Hepatocyte (in vitro differentiated cells): ENCODE results near the gene ARHGAP1. TPM values are rescaled to one million over a fixed set of nuclear protein-coding genes. Genes with fewer than 3 reads are reported as not detected.

ENCODE experiments used
- DNase-seq: peaks from one replicate; pipeline ENCODE4 v3.0.0-alpha.2; 2016; ENCODE audit warnings: low spot score
- H2AFZ ChIP-seq: fragments of 200-600 bp; sonication (generic); 2 replicates; pipeline ENCODE4 v1.6.0; 2016; ENCODE audit warnings: antibody characterized with exemption, mild to moderate bottlenecking
- H3K27ac ChIP-seq: fragments of 200-600 bp; sonication (generic); 2 replicates; pipeline ENCODE4 v1.5.1; 2016; ENCODE audit warnings: mild to moderate bottlenecking
- H3K27me3 ChIP-seq: fragments of 200-600 bp; sonication (generic); 2 replicates; pipeline ENCODE4 v1.6.1; 2016
- H3K36me3 ChIP-seq: fragments of 200-600 bp; sonication (generic); replicated peaks from 2 replicates; pipeline ENCODE4 v1.5.1; 2016; ENCODE audit warnings: low read depth; ENCODE audit not compliant: insufficient read depth
- H3K4me1 ChIP-seq: fragments of 200-600 bp; sonication (generic); 2 replicates; pipeline ENCODE4 v1.5.1; 2016; ENCODE audit warnings: mild to moderate bottlenecking, moderate library complexity; ENCODE audit not compliant: insufficient read depth
- H3K4me2 ChIP-seq: fragments of 200-600 bp; sonication (generic); 2 replicates; pipeline ENCODE4 v1.6.0; 2016
- H3K4me3 ChIP-seq: fragments of 200-600 bp; sonication (generic); 2 replicates; pipeline ENCODE4 v1.5.1; 2016; ENCODE audit warnings: mild to moderate bottlenecking
- H3K79me2 ChIP-seq: fragments of 200-600 bp; sonication (generic); 2 replicates; pipeline ENCODE4 v1.6.0; 2017; ENCODE audit warnings: mild to moderate bottlenecking
- H3K9me2 ChIP-seq: fragments of 200-600 bp; sonication (generic); replicated peaks from 2 replicates; pipeline ENCODE4 v1.6.0; 2017; ENCODE audit warnings: mild to moderate bottlenecking; ENCODE audit not compliant: insufficient read depth
- H3K9me3 ChIP-seq: fragments of 200-600 bp; sonication (generic); 2 replicates; pipeline ENCODE4 v1.5.1; 2016; ENCODE audit warnings: low read depth, mild to moderate bottlenecking
- H4K20me1 ChIP-seq: fragments of 200-600 bp; sonication (generic); 2 replicates; pipeline ENCODE4 v1.6.0; 2016; ENCODE audit warnings: mild to moderate bottlenecking; ENCODE audit not compliant: insufficient read depth, poor library complexity, severe bottlenecking
- CTCF ChIP-seq: fragments of 200-600 bp; sonication (generic); IDR thresholded peaks from 2 replicates; pipeline ENCODE4 v1.5.1; 2016; ENCODE audit warnings: antibody characterized with exemption, mild to moderate bottlenecking; ENCODE audit not compliant: poor library complexity
- EZH2 ChIP-seq: fragments of 200-600 bp; sonication (generic); IDR thresholded peaks from 2 replicates; pipeline ENCODE4 v1.6.1; 2016; ENCODE audit warnings: antibody characterized with exemption, mild to moderate bottlenecking, borderline replicate concordance
- EZH2phosphoT487 ChIP-seq: fragments of 200-600 bp; sonication (generic); IDR thresholded peaks from one replicate; pipeline ENCODE4 v1.6.1; 2018; ENCODE audit warnings: antibody characterized with exemption, mild to moderate bottlenecking, low read depth, moderate library complexity; ENCODE audit not compliant: unreplicated experiment, severe bottlenecking
- WGBS: methylation state at CpG from one replicate; pipeline ENCODE4 v1.1.6; 2016; ENCODE audit warnings: low lambda C conversion rate; ENCODE audit errors: missing lambda C conversion rate; 5-methylcytosine and 5-hydroxymethylcytosine counted together
- polyA plus RNA-seq: library from polyadenylated mRNA; unstranded; fragments of >200 nt; fragmentation: Nextera tagmentation; extraction: Ambion mirVana; gene quantifications from 2 replicates; pipeline ENCODE4 v1.2.1, GENCODE V29; 2016
- total RNA-seq: library from RNA; depleted of rRNA; stranded (reverse); fragments of >200 nt; gene quantifications from 2 replicates; pipeline ENCODE4 v1.2.3, GENCODE V29; 2014

Gene ARHGAP1
- total and polyA plus RNA-seq, 2 experiments from 2014 or later = 23.4 to 62.8 TPM

GRCh38 chr11:46725338-46726205, 25.2 kb upstream of the ARHGAP1 start:
- DNase-seq = no peak
- WGBS = 88% methylated on average over 19 of the region's 19 CpGs
- no peak overlapping the region for H3K4me2 ChIP-seq
- H3K9me2 ChIP-seq = no peaks in the 10 kb centered on the region
- no peak for TF ChIP-seq EZH2phosphoT487
- no peak for TF ChIP-seq EZH2
- no peak overlapping the region for H2AFZ ChIP-seq
- no peak overlapping the region for H3K27ac ChIP-seq
- no peaks in the 10 kb centered on the region for H3K79me2 ChIP-seq
- no peaks in the 10 kb centered on the region for H3K9me3 ChIP-seq
- H3K36me3 ChIP-seq = no peaks in the 10 kb centered on the region
- no peaks in the 10 kb centered on the region for H4K20me1 ChIP-seq
- H3K4me3 ChIP-seq = no peak overlapping the region
- no peaks in the 10 kb centered on the region for H3K27me3 ChIP-seq
- H3K4me1 ChIP-seq = no peaks in the 10 kb centered on the region

- Histone ChIP-seq H3K27ac (no peak overlapping the region), H3K27me3 (no peaks in the 10 kb centered on the region), H3K4me2 (no peak overlapping the region), H3K9me3 (no peaks in the 10 kb centered on the region), H4K20me1 (no peaks in the 10 kb centered on the region), H3K79me2 (no peaks in the 10 kb centered on the region), H3K36me3 (no peaks in the 10 kb centered on the region), H2AFZ (no peak overlapping the region), H3K9me2 (no peaks in the 10 kb centered on the region), H3K4me3 (no peak overlapping the region), H3K4me1 (no peaks in the 10 kb centered on the region)
- 75% methylated on average over 8 of the region's 8 CpGs for WGBS
- no peak for TF ChIP-seq EZH2phosphoT487
- no peak for TF ChIP-seq EZH2
- TF ChIP-seq CTCF = no peak
- no peak for DNase-seq
These were observed 23.7 kb upstream of the ARHGAP1 start for GRCh38 chr11:46724088-46724487.

- H4K20me1 ChIP-seq = no peaks in the 10 kb centered on the region
- H3K9me2 ChIP-seq = no peaks in the 10 kb centered on the region
- TF ChIP-seq EZH2 (no peak), CTCF (no peak), EZH2phosphoT487 (no peak)
- H3K79me2 ChIP-seq = no peaks in the 10 kb centered on the region
- WGBS = 85% methylated on average over 8 of the region's 8 CpGs
- no peak overlapping the region for H3K4me3 ChIP-seq
- DNase-seq = no peak
- H3K27me3 ChIP-seq = no peaks in the 10 kb centered on the region
- H3K4me1 ChIP-seq = no peaks in the 10 kb centered on the region
- H3K36me3 ChIP-seq = no peaks in the 10 kb centered on the region
- H3K27ac ChIP-seq = no peak overlapping the region
- H3K4me2 ChIP-seq = no peak overlapping the region
- no peaks in the 10 kb centered on the region for H3K9me3 ChIP-seq
- no peak overlapping the region for H2AFZ ChIP-seq
These were observed 22.9 kb upstream of the ARHGAP1 start for GRCh38 chr11:46723359-46723680.

GRCh38 chr11:46722566-46723358, 22.3 kb upstream of the ARHGAP1 start:
- H3K79me2 ChIP-seq = no peaks in the 10 kb centered on the region
- DNase-seq = no peak
- no peaks in the 10 kb centered on the region for H3K9me2 ChIP-seq
- no peak overlapping the region for H3K4me3 ChIP-seq
- H4K20me1 ChIP-seq = no peaks in the 10 kb centered on the region
- H3K4me1 ChIP-seq = no peaks in the 10 kb centered on the region
- no peaks in the 10 kb centered on the region for H3K27me3 ChIP-seq
- no peak overlapping the region for H3K27ac ChIP-seq
- no peaks in the 10 kb centered on the region for H3K9me3 ChIP-seq
- TF ChIP-seq CTCF (no peak), EZH2phosphoT487 (no peak), EZH2 (no peak)
- no peak overlapping the region for H2AFZ ChIP-seq
- H3K4me2 ChIP-seq = no peak overlapping the region
- 95% methylated on average over 11 of the region's 11 CpGs for WGBS
- no peaks in the 10 kb centered on the region for H3K36me3 ChIP-seq
